ENCODE measurements around the gene SVOP.

SVOP gene

GRCh38 chr12:108973629-108974152, 47.2 kb downstream of the SVOP start:
- no peak for DNase-seq (ENCODE audit: low spot score)

DNA sequence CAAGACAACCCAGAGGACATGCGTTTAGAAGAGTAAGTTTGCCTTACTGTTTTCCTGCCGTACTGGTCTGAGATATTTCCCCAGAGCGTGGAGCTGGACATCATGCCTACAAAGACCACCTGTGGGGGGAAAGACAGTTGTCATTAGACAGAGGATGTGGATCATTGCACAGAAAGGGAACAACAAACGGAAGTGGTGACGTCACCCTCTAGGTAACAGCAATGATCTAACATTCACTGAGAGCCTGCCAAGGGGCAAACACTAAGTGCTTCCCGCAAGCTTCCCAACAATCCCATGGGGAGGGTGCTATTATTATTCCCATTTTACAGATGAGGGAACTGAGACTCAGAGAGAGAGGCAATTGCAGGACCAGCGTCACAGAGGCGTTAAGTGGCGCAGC, 48.5 kb downstream of the SVOP start:
- DNase-seq (ENCODE audit: low spot score), result no peak

GRCh38 chr12:108969622-108970021, 51.2 kb downstream of the SVOP start:
- no peak for DNase-seq (ENCODE audit: low spot score)

GRCh38 chr12:108967869-108968540, 52.9 kb downstream of the SVOP start:
- DNase-seq (ENCODE audit: low spot score), result no peak

DNA sequence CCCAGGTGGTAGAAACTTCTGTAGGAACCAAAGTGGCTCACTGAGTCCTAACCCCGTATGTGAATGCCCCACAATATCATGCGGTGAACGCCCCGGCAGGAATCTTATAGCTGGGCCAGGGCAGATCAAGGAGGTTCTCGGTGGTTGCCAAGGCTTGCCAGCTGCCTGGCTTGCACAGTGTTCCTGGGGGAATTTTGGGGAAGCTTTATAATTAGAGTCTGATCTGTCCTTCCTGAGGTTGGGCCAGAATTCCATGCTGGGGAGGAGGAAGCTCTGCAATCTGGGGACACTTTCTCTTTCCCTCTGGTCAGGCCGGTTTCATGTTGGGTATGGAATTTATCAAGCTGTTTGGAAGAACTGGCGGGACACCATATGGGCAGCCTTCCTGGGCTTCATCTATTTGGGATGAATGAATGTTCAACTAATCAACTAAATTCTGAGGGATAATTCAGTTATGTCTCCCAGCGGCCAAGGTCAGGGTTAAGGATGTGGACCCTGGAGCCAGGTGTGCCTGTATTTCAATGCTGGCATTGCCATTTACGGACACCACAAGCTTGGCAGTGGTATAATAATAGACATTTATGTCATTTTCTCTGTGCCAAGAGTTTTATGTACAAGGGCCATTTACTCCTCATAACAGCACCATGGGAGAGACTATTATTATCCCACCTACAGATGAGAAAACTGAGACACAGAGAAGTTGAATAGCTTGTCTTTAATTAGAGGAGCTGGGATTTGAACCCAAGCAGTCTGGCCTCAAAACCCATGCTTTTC, 54.3 kb downstream of the SVOP start:
- no peak for DNase-seq (ENCODE audit: low spot score)

GRCh38 chr12:108965886-108966285, 55.0 kb downstream of the SVOP start:
- no peak for DNase-seq (ENCODE audit: low spot score)

DNA sequence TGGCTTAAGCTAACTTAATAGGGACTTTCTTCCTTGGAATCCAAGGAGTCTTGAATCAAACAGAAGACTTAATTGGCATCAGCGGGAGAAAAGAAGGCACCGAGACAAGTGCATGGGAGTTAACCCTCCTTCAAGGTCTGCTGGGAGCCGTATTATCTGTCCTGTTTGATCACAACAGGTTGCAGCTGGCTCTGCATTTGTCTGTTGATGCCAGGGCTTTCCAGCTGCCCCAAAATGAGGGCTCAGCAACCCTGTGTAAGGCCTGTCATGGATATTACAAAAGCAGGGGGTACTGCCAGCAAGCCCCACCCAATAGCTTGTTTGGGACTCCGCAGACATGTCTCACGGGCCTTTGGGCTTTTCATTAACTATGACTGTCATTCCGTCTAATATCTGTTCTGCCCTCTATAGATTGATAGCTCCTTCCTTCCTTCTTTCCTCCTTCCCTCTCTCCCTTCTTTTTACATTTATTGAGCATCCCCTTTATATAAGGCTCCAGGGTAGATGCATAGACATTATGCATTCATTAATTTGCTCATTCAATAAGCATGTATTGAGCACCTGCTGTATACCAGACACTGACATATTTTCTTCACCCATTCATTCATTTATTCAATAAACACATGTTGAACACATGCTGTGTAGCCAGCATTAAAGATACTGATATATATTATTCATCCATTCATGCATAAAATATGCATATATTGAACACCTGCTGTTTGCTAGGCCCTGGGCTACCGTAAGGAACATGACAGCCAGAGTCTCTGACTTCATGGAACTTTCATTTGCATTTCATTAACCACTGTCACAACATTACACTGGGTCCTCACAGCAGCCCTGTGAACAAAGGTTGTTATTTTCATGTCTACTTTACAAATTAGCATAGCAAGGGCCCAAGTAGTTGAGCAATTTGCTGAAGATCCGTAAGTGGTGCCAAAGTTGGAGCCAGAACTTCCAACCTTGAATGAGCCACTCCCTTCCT, 56.2 kb downstream of the SVOP start:
- DNase-seq (ENCODE audit: low spot score), result no peak

- DNase-seq (ENCODE audit: low spot score), result no peak
Observed at GRCh38 chr12:108962256-108962655, 58.6 kb downstream of the SVOP start.

DNA sequence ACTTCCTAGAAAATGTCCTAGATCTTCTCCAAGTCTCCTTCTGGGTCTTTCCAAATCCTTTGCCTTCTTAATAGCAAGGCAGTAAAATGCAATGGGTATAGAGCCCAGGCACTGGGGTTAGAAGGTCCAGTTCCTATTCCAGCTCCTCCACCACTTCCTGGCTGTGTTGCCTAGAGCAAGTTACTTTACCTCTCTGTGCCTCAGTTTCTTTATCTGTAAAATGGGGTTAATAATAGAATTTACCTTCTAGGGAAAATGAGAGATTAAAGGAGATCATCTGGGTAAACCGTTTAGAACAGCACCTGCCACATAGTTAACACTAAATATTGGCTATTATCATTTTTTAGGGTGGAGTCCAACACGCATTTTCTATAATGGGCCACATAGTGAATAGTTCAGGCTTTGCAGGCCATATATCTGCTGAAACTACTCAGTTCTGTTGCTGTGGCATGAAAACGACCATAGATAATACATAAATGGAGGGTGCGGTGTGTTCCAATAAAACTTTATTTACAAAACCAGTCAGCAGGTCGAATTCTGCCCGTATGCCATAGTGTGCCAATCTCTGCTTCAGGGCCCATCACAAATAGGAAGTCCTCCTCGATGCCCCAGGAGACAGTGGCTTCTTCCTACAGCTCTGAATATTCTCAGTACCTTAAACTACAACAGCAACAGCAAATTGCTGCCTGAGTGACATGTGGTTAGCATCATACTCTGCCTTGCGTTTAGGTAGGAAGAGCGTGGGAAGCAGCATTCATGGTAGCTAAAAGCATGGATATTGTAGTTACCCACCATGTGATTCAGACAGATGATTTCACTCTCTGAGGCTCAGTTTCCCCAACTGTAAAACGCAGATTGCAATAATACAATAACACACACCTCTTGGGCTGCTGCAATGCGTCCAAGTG, 60.9 kb downstream of the SVOP start:
- no peak for DNase-seq (ENCODE audit: low spot score)

GRCh38 chr12:108955225-108955835, 65.5 kb downstream of the SVOP start:
- DNase-seq (ENCODE audit: low spot score), result no peak

DNA sequence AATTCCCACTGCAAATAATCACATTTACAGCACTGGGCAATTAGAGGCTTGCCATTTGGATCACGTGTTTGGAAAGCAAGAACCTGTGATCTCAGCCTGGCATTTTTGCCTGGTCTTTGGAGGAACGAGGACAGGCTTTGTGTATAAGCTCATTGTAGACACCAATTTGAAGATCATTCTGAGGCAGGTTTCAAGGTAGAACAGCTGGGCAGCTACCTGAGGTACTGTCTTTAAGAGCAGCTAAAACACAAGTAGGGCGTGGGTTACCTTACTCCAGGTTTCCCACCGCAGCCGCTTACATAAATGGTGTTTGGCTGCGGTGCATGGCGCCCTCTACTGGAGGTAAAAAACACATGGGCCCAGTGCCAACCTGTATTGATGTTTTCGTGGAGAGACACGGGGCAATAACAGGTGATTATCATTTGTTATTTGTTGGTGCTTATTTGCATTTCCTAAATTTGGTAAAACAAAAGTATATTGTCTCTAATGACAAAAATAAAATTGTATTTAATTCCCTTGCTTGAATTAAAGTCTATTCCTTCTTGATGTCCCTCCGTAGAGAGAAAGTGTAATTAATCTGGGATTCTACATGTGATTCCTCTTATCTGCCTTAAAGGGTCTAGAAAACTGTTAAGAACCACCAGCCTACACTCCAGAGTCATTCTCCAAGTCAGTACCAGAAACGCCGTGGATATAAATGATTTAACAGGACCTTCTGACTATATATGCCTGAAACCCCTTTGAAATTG, 69.7 kb downstream of the SVOP start:
- peak; percentile 62 for DNase-seq (ENCODE audit: low spot score)

DNA sequence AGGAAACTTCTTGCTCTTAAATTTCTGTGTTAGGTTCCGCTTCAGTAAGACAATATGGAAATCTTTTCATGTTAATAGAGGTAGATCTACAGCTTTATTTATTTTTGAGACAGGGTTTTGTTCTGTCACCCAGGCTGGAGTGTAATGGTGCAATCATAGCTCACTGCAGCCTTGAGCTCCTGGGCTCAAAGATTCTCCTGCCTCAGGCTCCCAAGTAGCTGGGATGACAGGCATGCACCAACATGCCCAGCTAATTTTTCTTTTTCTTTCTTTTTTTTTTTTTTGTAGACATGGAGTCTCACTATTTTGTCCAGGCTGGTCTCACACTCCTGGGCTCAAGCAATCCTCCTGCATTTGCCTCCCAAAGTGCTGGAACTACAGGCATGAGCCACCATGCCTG, 70.9 kb downstream of the SVOP start:
- DNase-seq (ENCODE audit: low spot score), result no peak

DNA sequence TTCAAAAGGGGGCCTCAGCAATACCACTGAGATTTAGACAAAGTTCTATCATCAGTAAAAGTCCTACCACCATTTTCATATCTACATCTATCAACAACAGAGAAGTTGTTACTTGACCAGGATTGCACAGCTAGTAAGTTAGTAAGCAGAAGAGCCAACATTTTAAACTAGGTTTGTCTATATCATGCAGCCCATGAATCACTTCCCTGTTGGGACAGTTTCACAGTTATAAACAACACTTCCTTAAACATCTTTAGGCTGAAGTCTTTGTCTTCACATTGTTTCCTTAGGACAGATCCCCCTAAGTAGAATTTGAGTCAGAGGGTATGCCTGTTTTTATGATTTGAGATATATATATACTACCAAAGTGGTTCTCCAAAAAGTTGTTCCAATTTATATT, 72.5 kb downstream of the SVOP start:
- no peak for DNase-seq (ENCODE audit: low spot score)

DNA sequence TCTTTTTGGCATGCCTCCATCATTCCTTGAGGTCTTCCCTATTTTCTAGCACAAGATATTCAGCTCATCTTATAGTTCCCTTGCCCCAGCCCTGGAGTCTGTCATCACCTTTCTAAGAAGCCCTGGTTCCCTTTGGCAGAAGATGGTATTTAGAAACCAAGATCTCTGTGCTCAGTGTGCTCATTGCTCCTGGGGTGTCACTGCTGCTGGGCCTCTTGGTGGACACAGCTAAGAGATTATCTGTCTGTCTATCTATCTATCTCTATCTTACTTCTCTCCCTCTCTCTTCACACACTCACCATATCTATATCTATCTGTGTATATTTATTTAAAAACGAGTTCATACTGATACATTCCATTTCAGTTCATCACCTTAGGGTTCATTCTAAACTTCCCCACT, 73.8 kb downstream of the SVOP start:
- no peak for DNase-seq (ENCODE audit: low spot score)

DNA sequence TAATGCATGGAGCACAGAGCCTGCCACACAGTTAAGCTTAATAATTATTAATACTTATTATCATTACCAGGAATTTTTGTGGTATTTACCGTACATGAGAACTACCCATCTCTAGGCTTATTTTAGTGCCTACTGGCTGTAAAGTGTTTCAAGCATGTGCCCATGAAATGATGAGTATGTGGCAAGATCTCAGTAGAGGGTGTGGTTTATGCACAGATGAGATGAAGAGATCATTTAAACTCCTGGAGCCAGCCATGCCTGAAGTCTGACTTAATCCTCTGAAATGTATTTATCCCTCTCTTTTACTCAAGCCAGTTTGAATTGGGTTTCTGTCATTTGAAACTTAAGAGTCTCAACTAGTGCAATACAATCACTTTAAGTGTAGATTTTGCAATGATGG, 80.7 kb downstream of the SVOP start:
- no peak for DNase-seq (ENCODE audit: low spot score)

DNA sequence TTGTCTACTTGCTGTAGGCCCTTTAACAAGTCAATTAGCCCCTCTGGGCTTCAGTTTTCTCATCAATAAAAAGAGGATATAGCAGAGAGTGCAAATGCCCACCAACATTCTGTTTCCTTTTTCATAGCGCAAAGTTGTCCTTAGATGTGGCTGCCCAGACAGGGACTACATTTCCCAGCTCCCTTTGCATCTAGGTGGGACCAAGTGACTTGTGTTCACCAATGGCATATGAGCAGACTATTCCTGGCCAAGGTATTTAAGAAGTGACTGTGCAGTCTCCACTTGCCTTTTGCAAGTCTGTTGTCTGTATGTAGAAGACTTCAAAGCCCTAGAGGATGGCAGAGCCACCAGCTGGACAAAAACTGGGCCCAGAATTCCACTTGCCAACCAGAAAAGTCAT, 81.3 kb downstream of the SVOP start:
- no peak for DNase-seq (ENCODE audit: low spot score)

DNA sequence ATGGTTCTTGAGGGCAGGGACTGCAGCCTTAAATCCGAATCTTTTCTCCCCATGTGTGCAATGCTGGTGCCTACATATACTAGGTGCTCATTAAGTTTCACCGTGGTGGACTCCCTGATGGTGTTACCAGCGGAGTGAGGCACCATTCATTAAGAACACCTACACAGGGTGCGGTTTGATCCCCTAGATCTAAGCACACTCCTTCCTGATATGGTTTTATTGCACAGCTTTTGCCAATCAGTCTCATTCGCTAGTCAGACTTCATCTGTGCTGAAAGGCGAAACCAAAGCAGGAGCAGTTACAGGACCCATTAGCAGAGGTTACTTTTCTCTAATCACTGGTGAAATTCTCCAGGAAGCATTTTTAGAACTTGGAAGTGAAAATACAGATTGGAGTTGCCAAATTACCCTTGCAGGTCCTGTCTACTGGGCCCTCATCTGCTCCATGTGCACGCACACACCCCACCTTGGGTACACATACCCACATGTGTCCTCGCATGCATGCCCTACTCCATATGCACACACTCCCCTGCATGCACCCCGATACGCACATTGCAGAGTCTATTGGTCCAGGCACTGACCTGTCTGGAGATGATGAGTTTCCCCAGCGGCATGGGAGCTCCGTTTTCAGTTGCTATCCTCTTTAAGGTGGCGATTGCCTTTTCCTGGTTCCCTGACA, 82.5 kb downstream of the SVOP start:
- DNase-seq (ENCODE audit: low spot score), result no peak

- no peak for DNase-seq (ENCODE audit: low spot score)
Observed at GRCh38 chr12:108935159-108935763, 85.6 kb downstream of the SVOP start.

DNA sequence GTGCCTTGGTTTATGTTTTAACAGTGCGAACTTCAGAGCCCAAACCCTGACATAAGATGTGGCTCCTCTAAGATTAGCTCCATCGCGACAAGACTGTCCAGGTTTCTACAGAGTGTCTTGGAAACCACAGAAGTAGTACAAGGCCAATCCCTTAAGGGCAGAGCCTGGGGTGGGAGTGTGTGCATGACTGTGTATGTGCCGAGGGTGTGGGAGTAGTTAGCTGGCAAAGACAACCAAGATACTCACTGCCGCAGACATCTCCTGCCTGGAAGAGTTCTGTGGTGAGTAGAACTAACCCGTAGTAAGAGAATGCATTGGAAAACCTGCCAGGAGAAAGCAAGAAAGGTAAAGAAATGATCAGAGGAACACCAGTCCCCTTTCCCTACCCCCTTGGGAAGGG, 86.9 kb downstream of the SVOP start:
- no peak for DNase-seq (ENCODE audit: low spot score)
